CD4-positive, alpha-beta T cell treated with Interleukin-4 for 1 hour (primary cell): ENCODE data around the gene RIPK4.

Experiments used
- DNase-seq, 2 donors: peaks; one replicate each; pipeline ENCODE4 v3.0.0-alpha.2; 2020 to 2022

RIPK4 gene

GRCh38 chr21:41752231-41752681 lies 14.6 kb downstream of the RIPK4 start:
- no peak for DNase-seq

GRCh38 chr21:41751611-41752011 lies 15.2 kb downstream of the RIPK4 start:
- DNase-seq: no peak

- DNase-seq: no peak
These were observed 16.2 kb downstream of the RIPK4 start for GRCh38 chr21:41750532-41751151.

GRCh38 chr21:41750051-41750450 lies 16.8 kb downstream of the RIPK4 start:
- DNase-seq: no peak

GRCh38 chr21:41749286-41749685 lies 17.6 kb downstream of the RIPK4 start:
- no peak for DNase-seq

- no peak for DNase-seq
These were observed 18.7 kb downstream of the RIPK4 start for GRCh38 chr21:41747943-41748738.

- no peak for DNase-seq
These were observed 20.2 kb downstream of the RIPK4 start for GRCh38 chr21:41746744-41747006.

GRCh38 chr21:41745971-41746743 lies 20.7 kb downstream of the RIPK4 start:
- DNase-seq: no peak

GRCh38 chr21:41745026-41745820 lies 21.6 kb downstream of the RIPK4 start:
- no peak for DNase-seq

- no peak for DNase-seq
These were observed 22.6 kb downstream of the RIPK4 start for GRCh38 chr21:41744028-41744930.

GRCh38 chr21:41743321-41744027 lies 23.4 kb downstream of the RIPK4 start:
- no peak for DNase-seq

GRCh38 chr21:41742073-41742875 lies 24.6 kb downstream of the RIPK4 start:
- no peak for DNase-seq

- no peak for DNase-seq
These were observed 25.4 kb downstream of the RIPK4 start for GRCh38 chr21:41741253-41742072.

- no peak for DNase-seq
These were observed 26.1 kb downstream of the RIPK4 start for GRCh38 chr21:41740604-41741252.

GRCh38 chr21:41739936-41740335 lies 26.9 kb downstream of the RIPK4 start:
- no peak for DNase-seq

GRCh38 chr21:41739011-41739410 lies 27.8 kb downstream of the RIPK4 start:
- no peak for DNase-seq

- no peak for DNase-seq
These were observed 29.1 kb downstream of the RIPK4 start for GRCh38 chr21:41737651-41738324.

GRCh38 chr21:41736423-41736822 lies 30.4 kb downstream of the RIPK4 start:
- no peak for DNase-seq
